Neutrophil (primary cell): ENCODE measurements around the gene NCAN.

Source experiments
- H3K27ac ChIP-seq: fragments of 200-600 bp; sonication (generic); 2 replicates; pipeline ENCODE4 v1.5.1; 2016; ENCODE audit warnings: mild to moderate bottlenecking, moderate library complexity
- H3K27me3 ChIP-seq: fragments of 200-600 bp; sonication (generic); 2 replicates; pipeline ENCODE4 v1.6.0; 2016; ENCODE audit warnings: mild to moderate bottlenecking
- H3K36me3 ChIP-seq: fragments of 200-600 bp; sonication (generic); 2 replicates; pipeline ENCODE4 v1.5.1; 2017
- H3K4me1 ChIP-seq, 2 experiments: fragments of 200-600 bp in 1 of 2; sonication (generic) in 1 of 2; 1 replicate in 1 of 2; 2 replicates in 1 of 2; pipeline versions ENCODE4 v1.5.1 to v1.6.1; 2013 to 2016; ENCODE audit warnings: low read depth in 1 of 2, low read length in 1 of 2, mild to moderate bottlenecking in 1 of 2, moderate library complexity in 1 of 2; ENCODE audit not compliant: control insufficient read depth in 1 of 2, insufficient read depth in 1 of 2
- H3K4me3 ChIP-seq, 2 experiments: fragments of 200-600 bp in 1 of 2; sonication (generic) in 1 of 2; 1 replicate in 1 of 2; 2 replicates in 1 of 2; pipeline ENCODE4 v1.5.1; 2013 to 2016; ENCODE audit warnings: low read depth in 1 of 2, low read length in 1 of 2, mild to moderate bottlenecking in 1 of 2, moderate library complexity in 1 of 2
- H3K9me3 ChIP-seq: fragments of 200-600 bp; sonication (generic); 2 replicates; pipeline ENCODE4 v1.5.1; 2016
- TF ChIP-seq, protein P1 (sequence below): fragments of 200-600 bp; sonication (generic); IDR thresholded peaks from 2 replicates; pipeline ENCODE4 v1.5.1; 2016; ENCODE audit warnings: antibody characterized with exemption

Gene NCAN

DNA sequence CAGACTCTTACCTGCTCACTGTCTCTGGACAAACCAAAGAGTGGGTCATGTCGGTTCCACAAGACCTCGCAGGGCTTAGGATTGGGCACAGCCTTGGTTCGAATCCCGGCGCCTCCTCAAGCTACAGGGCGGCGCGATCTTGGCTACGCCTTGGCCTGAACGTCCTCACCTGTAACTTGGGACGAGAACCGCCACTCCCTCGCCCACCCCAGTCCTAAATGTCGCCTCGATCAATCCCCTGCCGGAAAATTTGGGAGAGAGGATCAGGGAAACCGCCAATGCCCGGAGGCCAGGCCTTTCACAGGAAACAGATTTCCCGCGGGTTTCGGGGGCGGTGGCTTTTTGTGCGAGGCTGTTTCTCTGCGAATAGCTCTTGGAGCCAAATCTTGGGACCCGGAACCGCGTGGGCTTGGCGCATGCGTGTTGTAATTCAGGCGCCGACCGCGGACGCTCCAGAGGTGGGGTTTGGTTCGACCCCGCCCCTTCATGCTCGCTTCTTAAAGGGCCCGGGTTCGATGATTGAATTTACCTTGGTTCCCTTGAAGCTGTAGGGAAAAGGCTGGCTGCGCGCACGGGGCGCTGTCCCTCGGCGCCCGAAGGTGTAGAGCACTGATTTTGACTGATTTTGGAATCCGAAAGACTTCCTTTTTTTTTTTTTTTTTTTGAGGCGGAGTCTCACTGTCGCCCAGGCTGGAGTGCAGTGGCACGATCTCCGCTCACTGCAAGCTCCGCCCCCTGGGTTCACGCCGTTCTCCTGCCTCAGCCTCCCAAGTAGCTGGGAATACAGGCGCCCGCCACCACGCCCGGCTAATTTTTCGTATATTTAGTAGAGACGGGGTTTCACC is 8.5 kb upstream of the NCAN start, which contains the start of gene NR2C2AP:
Gene NR2C2AP, minus strand, starts transcription at position 403 of the 845 bp plus-strand sequence. Its CDS starts 354 bp downstream, at position 49.
- Histone ChIP-seq H3K4me1 (peaks cover 8 to 13% of the 10 kb centered on the region in 2 experiments), H3K27me3 (peaks cover 37% of the 10 kb centered on the region), H3K36me3 (peaks cover 31% of the 10 kb centered on the region), H3K27ac (peak within 1 kb of the TSS; percentile 78), H3K9me3 (no peaks in the 10 kb centered on the region), H3K4me3 (peak within 1 kb of the TSS; percentile 79 to 86)
- TF ChIP-seq, protein P1, sequence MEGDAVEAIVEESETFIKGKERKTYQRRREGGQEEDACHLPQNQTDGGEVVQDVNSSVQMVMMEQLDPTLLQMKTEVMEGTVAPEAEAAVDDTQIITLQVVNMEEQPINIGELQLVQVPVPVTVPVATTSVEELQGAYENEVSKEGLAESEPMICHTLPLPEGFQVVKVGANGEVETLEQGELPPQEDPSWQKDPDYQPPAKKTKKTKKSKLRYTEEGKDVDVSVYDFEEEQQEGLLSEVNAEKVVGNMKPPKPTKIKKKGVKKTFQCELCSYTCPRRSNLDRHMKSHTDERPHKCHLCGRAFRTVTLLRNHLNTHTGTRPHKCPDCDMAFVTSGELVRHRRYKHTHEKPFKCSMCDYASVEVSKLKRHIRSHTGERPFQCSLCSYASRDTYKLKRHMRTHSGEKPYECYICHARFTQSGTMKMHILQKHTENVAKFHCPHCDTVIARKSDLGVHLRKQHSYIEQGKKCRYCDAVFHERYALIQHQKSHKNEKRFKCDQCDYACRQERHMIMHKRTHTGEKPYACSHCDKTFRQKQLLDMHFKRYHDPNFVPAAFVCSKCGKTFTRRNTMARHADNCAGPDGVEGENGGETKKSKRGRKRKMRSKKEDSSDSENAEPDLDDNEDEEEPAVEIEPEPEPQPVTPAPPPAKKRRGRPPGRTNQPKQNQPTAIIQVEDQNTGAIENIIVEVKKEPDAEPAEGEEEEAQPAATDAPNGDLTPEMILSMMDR: peak; percentile 40

DNA sequence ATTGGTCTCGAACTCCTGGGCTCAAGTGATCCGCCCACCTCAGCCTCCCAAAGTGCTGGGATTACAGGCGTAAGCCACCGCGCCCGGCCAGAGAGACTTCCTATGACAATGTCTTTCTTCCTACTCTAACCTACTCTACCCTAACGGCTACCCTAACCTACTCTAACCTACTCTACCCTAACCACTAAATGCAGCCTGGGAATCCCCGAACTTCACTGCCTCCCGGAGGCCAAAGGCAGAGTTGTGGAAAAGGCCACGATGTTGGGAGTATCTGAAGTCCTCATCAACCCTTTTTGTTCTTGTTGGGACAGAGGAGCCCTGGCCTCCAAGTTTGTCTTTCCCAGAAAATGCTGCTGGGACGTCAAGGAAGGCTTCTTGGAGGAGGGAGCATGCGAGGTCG is 7.6 kb upstream of the NCAN start:
- Histone ChIP-seq H3K27ac (no peak overlapping the region), H3K4me1 (peaks cover 8 to 13% of the 10 kb centered on the region in 2 experiments), H3K4me3 (no peak overlapping the region), H3K9me3 (no peaks in the 10 kb centered on the region), H3K27me3 (peaks cover 47% of the 10 kb centered on the region), H3K36me3 (peaks cover 22% of the 10 kb centered on the region)
- TF ChIP-seq, protein P1: no peak

- Histone ChIP-seq H3K4me1 (peaks cover 8 to 13% of the 10 kb centered on the region in 2 experiments), H3K9me3 (no peaks in the 10 kb centered on the region), H3K4me3 (no peak overlapping the region), H3K27ac (no peak overlapping the region), H3K27me3 (peaks cover 62% of the 10 kb centered on the region), H3K36me3 (peaks cover 12% of the 10 kb centered on the region)
- TF ChIP-seq, protein P1: no peak
Measured at GRCh38 chr19:19205416-19206410, 6.0 kb upstream of the NCAN start.

- TF ChIP-seq, protein P1: no peak
- no peak overlapping the region for H3K27ac ChIP-seq
- H3K4me1 ChIP-seq: peaks cover 8 to 13% of the 10 kb centered on the region in 2 experiments
- H3K9me3 ChIP-seq: no peaks in the 10 kb centered on the region
- peaks cover 74% of the 10 kb centered on the region for H3K27me3 ChIP-seq
- peaks cover 4% of the 10 kb centered on the region for H3K36me3 ChIP-seq
- H3K4me3 ChIP-seq: no peak overlapping the region
Measured at GRCh38 chr19:19206938-19207337, 4.8 kb upstream of the NCAN start.
